Activated CD4-positive, alpha-beta T cell treated with anti-CD3 and anti-CD28 coated beads, Interleukin-2, amount 50 U/mL, for 16 hours (primary cell): ENCODE results near the gene ATP6AP1.
A peak's percentile ranks its signal among the peaks of the same experiment; 100 is the strongest.
"Not testable (repeated sequence)": the region's sequence is repeated elsewhere in the genome, so short reads cannot be mapped to it uniquely, and the experiment has no call there.

Source experiments
- DNase-seq: peaks from one replicate; pipeline ENCODE4 v3.0.0-alpha.2; 2020

ATP6AP1 gene, protein sequence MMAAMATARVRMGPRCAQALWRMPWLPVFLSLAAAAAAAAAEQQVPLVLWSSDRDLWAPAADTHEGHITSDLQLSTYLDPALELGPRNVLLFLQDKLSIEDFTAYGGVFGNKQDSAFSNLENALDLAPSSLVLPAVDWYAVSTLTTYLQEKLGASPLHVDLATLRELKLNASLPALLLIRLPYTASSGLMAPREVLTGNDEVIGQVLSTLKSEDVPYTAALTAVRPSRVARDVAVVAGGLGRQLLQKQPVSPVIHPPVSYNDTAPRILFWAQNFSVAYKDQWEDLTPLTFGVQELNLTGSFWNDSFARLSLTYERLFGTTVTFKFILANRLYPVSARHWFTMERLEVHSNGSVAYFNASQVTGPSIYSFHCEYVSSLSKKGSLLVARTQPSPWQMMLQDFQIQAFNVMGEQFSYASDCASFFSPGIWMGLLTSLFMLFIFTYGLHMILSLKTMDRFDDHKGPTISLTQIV

DNA sequence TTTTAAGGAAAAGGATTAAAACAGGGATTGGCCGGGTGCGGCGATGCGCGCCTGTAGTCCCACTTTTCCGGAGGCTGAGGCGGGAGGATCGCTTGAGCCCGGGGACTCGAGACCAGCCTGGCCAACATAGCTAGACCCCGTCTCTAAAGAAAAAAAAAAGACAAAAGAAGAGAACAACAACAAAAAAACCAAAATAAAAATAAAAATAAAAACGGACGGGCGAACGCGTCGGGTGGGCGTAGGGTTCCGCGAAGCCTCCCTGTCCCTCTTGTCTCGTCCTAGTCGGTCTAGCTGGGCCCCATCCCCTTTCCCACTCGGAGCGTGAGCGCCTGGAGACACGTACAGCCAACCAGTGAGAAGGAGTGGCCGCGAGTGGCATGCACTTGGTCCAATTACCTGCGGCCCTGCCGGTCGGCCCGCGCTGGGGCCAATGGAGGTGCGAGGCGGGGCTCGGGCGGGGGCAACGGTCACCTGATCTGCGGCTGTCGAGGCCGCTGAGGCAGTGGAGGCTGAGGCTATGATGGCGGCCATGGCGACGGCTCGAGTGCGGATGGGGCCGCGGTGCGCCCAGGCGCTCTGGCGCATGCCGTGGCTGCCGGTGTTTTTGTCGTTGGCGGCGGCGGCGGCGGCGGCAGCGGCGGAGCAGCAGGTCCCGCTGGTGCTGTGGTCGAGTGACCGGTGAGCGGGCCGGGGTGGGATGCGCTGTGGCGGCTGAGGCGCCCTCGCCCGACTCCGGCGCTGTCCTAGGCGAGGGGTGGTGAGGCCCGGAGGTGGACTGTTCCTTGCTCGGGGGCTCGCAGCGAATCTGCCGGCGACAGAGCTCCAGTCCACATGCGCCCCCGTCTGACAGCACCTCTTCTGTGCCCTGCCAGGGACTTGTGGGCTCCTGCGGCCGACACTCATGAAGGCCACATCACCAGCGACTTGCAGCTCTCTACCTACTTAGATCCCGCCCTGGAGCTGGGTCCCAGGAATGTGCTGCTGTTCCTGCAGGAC is at the start of gene ATP6AP1:
Gene ATP6AP1, plus strand, starts transcription at position 502 of the 996 bp plus-strand sequence. Its CDS starts 16 bp downstream, at position 518.
- peak; percentile 94 for DNase-seq

DNA sequence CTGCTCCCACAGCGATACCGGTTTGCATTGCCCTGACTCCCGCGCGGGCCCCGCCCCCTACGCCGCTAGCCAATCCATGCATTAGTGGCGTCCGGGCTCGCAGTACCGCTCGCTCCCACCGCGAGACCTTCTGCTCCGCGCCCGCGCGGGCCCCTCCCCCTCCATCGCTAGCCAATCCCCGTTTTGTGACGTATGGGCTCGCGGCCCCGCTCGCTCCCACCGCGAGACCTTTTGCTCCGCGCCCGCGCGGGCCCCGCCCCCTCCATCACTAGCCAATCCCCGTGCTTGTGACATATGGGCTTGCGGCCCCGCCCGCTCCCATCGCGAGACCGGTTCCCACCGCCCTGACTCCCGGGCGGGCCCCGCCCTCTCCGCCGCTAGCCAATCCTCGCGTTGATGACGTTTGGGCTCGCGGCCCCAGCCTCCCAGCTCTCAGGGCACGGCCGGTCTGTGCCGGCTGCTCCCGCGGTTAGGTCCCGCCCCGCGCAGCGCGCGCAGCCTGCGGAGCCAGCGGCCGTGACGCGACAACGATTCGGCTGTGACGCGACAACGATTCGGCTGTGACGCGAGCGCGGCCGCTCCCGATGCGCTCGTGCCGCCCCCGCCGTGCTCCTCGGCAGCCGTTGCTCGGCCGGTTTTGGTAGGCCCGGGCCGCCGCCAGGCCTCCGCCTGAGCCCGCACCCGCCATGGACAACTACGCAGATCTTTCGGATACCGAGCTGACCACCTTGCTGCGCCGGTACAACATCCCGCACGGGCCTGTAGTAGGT is 49.5 kb upstream of the ATP6AP1 start, which contains the start of gene EMD:
Gene EMD, plus strand, starts transcription at position 497 of the 770 bp plus-strand sequence. Its CDS starts 190 bp downstream, at position 687.
- peak; percentile 96 for DNase-seq

DNA sequence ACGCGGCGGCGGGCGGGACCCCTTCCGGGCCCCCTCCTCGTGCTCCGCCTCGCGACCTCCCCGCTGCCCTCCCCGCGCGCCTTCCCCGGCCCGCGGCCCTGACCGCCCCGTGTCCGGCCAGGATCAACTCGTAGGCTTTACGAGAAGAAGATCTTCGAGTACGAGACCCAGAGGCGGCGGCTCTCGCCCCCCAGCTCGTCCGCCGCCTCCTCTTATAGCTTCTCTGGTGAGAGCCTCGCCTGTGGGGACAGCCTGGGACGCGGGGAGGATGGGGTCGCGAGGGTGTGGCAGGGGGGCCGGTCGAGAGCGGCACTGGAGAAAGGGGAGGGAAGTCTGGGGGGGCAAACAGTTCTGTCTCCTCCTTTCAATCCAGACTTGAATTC is 48.9 kb upstream of the ATP6AP1 start:
- no peak for DNase-seq

DNA sequence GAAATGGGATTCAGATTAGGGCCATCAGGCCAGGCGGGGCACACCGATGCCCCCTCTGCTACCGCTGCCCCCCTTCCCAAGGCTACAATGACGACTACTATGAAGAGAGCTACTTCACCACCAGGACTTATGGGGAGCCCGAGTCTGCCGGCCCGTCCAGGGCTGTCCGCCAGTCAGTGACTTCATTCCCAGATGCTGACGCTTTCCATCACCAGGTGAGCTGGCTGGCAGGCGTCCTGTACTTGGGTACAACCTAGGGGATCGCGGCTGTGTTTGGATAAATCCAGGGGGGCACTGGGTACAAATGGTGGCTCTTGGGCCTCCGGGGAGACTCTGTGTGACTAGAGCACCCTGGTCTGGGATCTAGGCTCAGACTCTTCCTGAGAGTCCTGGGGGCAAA is 48.3 kb upstream of the ATP6AP1 start:
- no peak for DNase-seq

DNA sequence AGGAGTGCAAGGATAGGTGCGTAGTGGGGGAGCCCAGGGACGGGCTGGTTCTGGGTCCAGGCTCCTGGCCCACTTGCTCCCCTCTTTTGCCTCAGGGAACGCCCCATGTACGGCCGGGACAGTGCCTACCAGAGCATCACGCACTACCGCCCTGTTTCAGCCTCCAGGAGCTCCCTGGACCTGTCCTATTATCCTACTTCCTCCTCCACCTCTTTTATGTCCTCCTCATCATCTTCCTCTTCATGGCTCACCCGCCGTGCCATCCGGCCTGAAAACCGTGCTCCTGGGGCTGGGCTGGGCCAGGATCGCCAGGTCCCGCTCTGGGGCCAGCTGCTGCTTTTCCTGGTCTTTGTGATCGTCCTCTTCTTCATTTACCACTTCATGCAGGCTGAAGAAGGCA is 47.7 kb upstream of the ATP6AP1 start:
- DNase-seq, result no peak

DNA sequence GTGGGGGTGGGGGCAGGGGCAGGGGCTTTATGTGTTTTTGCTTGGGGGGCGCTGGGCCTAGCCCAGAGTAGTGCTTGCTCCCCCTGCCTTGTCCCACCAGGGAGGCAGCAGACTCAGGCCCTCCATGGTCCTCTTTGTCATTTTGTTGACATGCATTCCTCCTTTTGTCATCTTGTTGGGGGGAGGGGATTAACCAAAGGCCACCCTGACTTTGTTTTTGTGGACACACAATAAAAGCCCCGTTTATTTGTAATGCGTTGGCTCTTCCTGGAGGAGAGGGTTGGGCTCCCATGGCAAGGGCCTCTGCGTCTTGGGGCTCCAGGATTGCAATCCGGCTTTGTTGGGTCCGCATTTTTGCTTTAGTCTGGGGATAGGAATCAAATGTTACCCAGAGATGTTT is 47.2 kb upstream of the ATP6AP1 start:
- no peak for DNase-seq

DNA sequence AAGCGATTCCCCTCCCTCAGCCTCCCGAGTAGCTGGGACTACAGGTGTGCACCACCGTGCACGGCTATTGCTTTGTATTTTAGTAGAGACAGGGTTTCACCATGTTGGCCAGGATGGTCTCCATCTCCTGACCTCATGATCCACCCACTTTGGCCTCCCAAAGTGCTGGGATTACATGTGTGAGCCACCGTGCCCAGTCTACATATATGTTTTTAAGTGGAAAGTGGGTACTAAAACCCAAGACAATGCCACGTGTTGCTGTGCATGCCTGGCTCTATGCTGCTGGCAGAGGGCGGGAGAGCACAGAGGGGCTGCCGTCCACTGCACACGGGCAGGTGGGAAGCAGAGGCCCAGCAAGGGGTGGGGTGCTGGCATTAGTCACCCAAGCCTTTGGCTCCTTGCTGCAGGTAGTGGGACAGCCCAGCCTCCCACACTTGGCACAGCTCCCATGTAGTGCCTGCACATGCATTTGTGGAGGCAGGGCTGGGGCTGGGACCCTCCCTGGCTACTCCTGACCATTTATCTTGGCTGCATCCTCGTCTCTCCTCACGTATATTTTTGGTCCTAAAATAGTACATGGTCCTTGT is 45.9 kb upstream of the ATP6AP1 start:
- DNase-seq, result no peak

DNA sequence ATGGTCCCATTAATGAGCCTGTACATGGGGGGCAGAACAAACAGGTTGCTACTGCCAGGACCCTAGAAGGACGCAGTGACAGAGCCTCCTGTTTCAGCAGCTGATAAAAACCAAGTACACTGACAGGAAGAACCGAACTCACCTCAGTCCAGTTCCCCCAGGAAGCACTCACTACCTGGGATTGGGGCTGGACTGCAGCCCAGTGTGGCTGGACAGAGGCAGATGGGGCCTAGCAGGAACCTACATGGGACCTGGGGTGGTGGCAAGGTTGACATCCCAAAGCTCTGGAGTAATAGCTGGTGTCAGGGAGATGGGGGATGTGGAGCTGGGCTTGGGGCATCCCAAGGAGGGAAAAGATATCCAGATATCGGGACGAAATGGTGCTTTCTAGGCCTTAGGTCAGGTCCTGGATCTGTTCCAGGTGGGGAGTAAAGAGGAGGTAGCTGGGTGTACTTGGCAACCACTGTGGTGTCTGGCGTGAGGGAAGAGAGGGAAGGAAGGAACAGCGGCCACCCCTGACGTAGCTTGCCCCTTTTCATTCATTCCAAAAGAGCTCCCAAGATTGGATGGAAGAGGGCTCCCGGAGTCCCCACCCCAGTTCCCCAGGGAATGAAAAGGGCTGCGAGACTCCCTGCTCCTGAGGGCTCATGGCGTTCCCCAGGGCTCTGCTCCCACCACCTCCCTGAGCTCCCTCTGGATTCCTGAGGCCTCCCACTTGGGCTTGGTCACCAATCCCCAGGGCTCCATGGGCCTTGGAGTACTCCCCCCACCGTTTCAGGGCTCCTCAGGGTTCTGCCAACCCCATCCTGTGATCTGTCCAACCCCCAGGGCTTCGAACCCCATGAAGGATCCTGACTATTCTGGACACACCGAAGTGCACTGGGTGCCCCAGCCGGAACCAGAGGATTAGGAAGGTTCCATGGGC is 44.9 kb upstream of the ATP6AP1 start:
- no peak for DNase-seq

DNA sequence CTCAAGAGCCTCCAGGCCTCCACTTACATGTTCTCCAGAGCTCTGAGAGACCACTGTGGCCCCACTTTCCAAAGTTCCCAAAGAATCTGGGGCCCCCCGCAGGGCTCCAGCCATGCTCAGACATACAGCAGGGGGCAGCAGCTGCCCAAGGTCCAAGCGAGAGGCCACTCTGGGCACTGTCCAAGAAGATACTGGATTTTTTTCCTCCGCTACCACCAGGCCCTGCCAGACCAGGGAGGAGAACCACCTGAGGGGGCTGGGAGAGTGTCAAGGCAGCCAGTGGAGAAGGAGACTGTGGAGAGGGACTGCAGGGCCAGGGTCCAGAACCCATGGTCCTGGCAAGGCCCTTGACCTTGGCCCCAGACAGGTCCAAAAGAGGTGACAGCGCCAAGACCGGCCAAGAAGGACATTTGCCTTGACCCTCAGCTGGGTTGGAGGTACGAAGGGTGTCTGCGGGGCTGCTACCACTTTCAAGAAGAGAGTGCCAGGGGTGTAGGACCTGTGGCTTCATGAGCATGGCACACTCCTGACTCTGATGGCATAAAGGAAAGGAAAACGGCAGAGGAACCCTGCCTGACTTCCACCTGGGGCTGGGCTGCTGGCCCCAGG is 44.1 kb upstream of the ATP6AP1 start:
- no peak for DNase-seq

DNA sequence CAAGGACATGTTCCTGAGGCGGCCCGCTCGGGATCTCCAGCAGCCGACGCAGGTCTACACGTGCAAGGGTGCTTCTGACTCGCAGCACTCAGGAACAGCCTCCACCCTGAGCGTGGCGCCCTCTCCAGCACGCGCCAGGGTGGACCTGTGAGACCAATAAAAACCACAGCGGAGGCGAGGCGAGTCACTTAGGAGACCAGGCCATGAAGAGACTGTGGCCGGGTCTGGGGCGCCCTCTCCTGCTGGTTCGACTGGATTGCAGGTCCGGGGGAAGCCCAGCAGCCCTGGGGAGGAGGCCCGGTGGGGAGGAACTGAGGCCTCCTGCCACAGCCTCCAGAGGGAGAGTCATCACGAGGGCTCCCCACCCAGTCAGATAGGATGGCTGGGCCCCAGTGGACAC is 40.4 kb upstream of the ATP6AP1 start:
- DNase-seq, result not testable (repeated sequence)

DNA sequence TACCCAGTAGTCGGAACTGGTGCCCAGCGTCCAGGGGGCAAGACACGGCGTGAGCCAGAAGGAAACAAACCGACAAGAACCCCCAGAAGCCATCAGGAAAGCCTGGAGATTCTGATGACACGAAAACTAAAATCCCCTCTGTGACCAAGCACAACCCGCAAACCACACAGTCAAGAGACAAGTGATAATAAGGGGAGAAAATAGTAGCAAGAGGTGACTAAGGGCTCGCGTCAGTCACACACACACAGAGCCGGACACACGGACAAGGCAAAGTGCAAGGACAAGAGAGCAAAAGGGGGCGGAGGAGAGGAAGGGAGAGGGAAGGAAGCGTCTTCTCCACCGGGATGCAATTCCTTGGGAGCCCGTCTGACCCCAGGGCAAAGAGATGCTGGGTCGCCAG is 39.8 kb upstream of the ATP6AP1 start:
- DNase-seq, result not testable (repeated sequence)

DNA sequence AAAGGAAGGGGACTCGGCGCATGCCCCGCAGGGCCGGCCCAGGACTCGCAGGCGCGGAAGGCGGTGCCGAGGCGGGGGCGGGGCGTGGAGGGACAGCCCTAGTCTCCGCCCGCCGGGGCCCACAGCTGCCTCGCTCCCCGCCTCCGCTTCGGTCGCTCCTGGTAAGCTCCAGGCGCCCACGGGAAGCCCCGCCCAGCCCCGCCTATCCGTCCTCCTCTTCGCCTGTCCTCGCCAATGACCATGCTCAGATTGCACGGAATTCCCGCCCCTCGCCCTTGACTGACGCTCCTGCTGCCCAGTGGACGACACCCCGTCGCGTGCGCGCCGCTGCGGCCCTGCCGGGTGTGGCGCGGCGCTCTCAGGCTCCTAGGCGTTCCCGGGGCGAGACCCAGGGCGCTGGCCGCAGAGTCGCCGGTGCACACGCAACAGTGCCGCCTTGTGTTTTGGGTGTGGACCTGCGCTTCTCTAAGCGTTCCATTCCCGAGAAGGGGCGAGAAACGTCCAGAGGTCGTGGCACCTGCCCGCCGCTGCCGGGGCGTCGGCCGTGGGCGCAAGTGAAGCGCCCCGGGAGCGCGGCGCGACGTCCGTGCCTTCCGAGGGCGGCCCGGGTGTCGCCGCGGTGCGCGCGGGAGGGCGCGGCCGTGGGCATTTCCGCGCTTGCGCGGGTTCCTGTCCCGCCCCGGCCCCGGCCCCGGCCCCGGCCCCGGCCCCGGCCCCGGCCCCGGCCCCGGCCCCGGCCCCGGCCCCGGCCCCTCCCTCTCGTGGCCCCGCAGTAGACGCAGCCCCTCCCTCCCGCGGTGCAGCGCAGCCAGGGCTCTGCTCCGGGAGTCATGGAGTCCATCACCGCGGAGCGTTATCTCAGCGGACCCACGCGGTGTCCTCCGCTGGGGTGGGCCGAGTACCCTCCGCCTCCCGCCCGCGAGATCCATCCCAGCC is 38.4 kb upstream of the ATP6AP1 start:
- not testable (repeated sequence) for DNase-seq

DNA sequence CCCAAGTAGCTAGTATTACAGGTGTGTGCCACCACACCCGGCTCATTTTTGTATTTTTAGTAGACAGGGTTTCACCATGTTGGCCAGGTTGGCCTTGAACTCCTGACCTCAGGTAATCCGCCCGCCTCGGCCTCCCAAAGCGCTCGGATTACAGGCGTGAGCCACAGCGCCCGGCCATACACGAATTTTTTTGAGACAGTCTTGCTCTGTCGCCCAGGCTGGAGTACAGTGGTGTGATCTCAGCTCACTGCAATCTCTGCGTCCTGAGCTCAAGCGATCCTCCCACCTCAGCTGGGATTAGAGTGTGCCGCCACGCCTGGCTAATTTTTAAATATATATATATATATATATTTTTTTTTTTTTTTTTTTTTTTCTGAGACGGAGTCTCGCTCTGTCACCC is 32.1 kb upstream of the ATP6AP1 start:
- not testable (repeated sequence) for DNase-seq

DNA sequence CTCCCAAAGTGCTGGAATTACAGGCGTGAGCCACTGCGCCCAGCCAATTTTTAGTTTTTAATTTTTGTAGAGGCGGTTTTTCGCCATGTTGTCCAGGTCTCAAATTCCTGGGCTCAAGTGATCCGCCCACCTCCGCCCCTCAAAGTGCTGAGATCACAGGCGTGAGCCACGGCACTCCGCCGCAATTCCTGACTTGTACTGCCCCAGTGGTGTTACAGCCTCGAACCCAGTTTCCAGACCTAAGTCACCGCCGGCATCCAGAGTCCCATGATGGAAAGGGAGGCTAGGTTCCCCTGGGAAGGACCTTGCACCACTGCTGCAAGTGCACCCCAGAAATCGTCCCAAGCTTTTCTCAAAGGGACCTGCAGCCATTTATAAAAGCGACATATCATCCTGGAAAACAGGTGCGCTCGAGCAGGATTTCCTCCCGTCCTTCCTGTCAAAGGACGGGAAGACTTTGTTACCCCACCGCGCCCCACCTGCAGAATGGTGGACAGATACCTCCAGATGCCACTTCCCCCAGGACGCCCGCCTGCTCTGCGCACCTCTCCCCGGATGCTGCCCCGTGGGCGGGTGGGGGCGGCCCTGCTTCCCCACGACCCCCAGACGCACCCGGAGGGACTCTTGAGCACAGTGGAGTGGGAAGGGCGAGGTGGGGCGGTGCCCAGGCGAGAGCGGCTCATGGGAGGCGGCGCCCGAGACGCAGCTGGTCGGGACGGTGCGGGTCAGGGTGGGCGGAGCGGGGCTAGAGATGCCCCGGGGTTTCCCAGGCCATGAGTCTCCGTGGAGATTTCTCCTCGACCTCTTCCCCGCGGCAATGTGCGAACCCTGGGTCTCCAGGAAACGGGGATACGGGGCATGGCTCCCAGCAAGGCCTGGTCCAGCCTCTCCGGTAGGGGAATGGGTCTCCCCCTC is 31.2 kb upstream of the ATP6AP1 start:
- DNase-seq, result peak; percentile 78

DNA sequence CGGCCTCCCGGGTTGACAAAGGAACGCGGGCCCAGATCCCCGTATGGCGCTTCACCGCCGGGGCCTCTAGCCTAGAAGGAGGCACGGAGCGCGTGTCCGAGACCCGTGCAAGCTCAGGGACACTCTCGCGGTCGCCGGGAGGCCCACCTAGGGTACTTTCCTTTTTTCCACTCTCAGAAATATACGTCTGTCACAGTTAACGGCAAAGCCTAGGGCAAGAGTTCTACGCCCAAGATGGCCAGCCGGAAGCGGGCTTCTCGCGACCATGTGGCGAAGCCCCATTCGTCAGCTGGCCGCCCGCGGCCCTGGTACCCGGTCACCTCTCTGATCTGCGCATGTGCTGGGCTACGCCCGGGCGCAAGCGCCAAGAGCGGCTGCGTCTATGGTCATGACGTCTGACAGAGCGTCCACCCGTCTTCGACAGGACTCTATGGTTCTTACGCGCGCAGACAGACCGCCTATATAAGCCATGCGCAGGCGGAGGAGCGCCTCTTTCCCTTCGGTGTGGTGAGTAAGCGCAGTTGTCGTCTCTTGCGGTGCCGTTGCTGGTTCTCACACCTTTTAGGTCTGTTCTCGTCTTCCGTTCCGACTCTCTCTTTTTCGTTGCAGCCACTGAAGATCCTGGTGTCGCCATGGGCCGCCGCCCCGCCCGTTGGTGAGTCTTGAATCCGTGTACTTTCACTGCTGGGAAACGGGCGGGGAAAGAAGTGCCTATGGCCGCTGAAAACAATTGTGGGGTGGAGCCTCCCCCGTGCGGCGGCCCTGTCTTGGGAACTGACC is 30.4 kb upstream of the ATP6AP1 start, which contains the start of gene RPL10:
Gene RPL10, plus strand, starts transcription at position 490 of the 780 bp plus-strand sequence. Its CDS starts 143 bp downstream, at position 633.
- DNase-seq, result peak; percentile 95

DNA sequence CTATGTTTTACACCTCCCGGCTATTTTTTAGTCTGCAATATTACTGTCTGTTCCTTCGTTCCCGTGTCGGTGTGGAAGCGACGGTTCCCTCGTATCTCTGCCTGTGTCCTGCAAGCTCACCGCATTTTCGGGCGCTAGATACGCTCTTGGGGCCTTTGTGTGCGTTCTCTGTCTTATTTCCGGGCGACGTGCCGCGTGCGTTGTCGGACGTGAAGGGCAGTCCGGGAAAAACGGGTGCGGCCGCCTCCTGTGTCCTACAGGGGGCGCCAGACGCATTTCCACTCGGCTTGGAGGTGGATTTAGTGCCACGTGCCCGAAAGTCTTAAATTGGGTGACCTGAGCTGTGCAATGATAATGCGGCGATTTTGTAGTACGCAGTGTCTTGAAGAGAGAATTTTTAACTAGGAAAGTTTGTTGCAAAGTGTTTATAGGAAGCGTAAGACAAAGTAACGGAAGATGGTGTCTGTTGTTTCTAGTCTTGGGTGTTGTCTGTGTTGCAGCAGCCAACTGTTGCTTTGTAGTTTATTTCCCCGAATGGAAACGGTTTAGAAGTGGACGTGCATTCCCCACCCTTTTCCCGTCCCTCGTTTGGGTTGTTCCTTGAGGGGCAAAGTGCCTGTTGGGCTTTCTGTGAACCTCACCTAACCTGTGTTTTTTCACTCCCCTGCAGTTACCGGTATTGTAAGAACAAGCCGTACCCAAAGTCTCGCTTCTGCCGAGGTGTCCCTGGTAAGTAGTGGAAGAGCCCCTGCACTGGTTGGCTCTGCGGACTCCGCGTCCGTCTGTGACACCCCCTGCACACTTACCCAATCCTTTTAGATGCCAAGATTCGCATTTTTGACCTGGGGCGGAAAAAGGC is 29.6 kb upstream of the ATP6AP1 start:
- peak; percentile 82 for DNase-seq
